Breast epithelium (tissue), 4 donors: ENCODE results near the gene STK35. TPM values are rescaled to one million over a fixed set of nuclear protein-coding genes. Genes with fewer than 3 reads are reported as not detected.

Source experiments
- DNase-seq, 2 donors: peaks; one replicate each; pipeline ENCODE4 v3.0.0-alpha.2; 2019; ENCODE audit warnings: low spot score in 2 of 2
- H3K27ac ChIP-seq, 2 donors: fragments of 200-600 bp; sonication (generic) in 1 of 2; one replicate each; pipeline ENCODE4 v1.5.1; 2016 to 2019; ENCODE audit warnings: mild to moderate bottlenecking in 1 of 2
- H3K27me3 ChIP-seq, 2 donors: fragments of 200-600 bp; sonication (generic) in 1 of 2; one replicate each; pipeline versions ENCODE4 v1.5.1 to v1.6.0; 2017 to 2019; ENCODE audit warnings: control low read depth in 1 of 2, mild to moderate bottlenecking in 1 of 2
- H3K36me3 ChIP-seq: fragments of 200-600 bp; one replicate; pipeline ENCODE4 v1.5.1; 2019
- H3K4me1 ChIP-seq, 2 donors: fragments of 200-600 bp; sonication (generic); one replicate each; pipeline ENCODE4 v1.5.1; 2016 to 2019; ENCODE audit warnings: control low read depth in 1 of 2
- H3K4me3 ChIP-seq, 3 donors: fragments of 200-600 bp; sonication (generic); 1 replicate in 2 of 3; 2 replicates in 1 of 3; pipeline ENCODE4 v1.5.1; 2016 to 2019; ENCODE audit warnings: mild to moderate bottlenecking in 3 of 3, moderate library complexity in 2 of 3
- H3K9me3 ChIP-seq, 2 donors: fragments of 200-600 bp; sonication (generic) in 1 of 2; one replicate each; pipeline ENCODE4 v1.5.1; 2016 to 2019; ENCODE audit warnings: control low read depth in 1 of 2
- CTCF ChIP-seq, 3 donors: fragments of 450-650 bp; IDR thresholded peaks; one replicate each; pipeline ENCODE4 v1.5.1; 2016 to 2017; ENCODE audit warnings: antibody characterized with exemption in 3 of 3, mild to moderate bottlenecking in 3 of 3, moderate library complexity in 3 of 3
- POLR2A ChIP-seq: fragments of 450-650 bp; IDR thresholded peaks from one replicate; pipeline ENCODE4 v1.6.1; 2016; ENCODE audit warnings: antibody characterized with exemption, mild to moderate bottlenecking, moderate library complexity
- POLR2AphosphoS5 ChIP-seq, 3 donors: sonication (generic); formaldehyde crosslinking; IDR thresholded peaks; one replicate each; pipeline ENCODE4 v1.6.1; 2017; ENCODE audit warnings: antibody characterized with exemption in 3 of 3
- intact Hi-C: fragments of 100-400 bp; cut with DNase I; formaldehyde crosslinking; loops from one replicate; pipeline ENCODE4 v1.15.1; 2023; ENCODE audit warnings: low total_unique reads
- total RNA-seq, 3 donors: library from RNA; depleted of rRNA; stranded (reverse); fragments of >200 nt; gene quantifications; one replicate each; pipeline ENCODE4 v1.1.0, GENCODE V29; 2016

STK35 gene
- total RNA-seq, 3 donors from 2014 or later: 15.2 to 26.3 (median 16.7) TPM

- TF ChIP-seq POLR2AphosphoS5 (IDR thresholded peaks at IDR 0.05): no peak
- no peak for TF ChIP-seq CTCF (IDR thresholded peaks at IDR 0.05)
- no peak for TF ChIP-seq POLR2A
- no peaks in the 10 kb centered on the region for H3K36me3 ChIP-seq
- no peaks in the 10 kb centered on the region for H3K27me3 ChIP-seq
- H3K4me3 ChIP-seq: no peak overlapping the region
- intact Hi-C loops: no loop called here
- H3K9me3 ChIP-seq: no peaks in the 10 kb centered on the region
- H3K27ac ChIP-seq: no peak overlapping the region
- H3K4me1 ChIP-seq: no peaks in the 10 kb centered on the region
- no peak for DNase-seq
Measured at GRCh38 chr20:2143594-2143993, 42.0 kb downstream of the STK35 start.

GRCh38 chr20:2144850-2145249 is 43.2 kb downstream of the STK35 start:
- DNase-seq: no peak
- H3K4me3 ChIP-seq: no peak overlapping the region
- no peaks in the 10 kb centered on the region for H3K36me3 ChIP-seq
- H3K9me3 ChIP-seq: no peaks in the 10 kb centered on the region
- H3K27me3 ChIP-seq: no peaks in the 10 kb centered on the region
- no peaks in the 10 kb centered on the region for H3K4me1 ChIP-seq
- intact Hi-C loops: no loop called here
- no peak overlapping the region for H3K27ac ChIP-seq
- TF ChIP-seq CTCF (IDR thresholded peaks at IDR 0.05) (no peak), POLR2AphosphoS5 (IDR thresholded peaks at IDR 0.05) (no peak), POLR2A (no peak)

GRCh38 chr20:2145376-2145775 is 43.7 kb downstream of the STK35 start:
- no peaks in the 10 kb centered on the region for H3K27me3 ChIP-seq
- H3K9me3 ChIP-seq: no peaks in the 10 kb centered on the region
- TF ChIP-seq POLR2AphosphoS5 (IDR thresholded peaks at IDR 0.05) (no peak), POLR2A (no peak), CTCF (IDR thresholded peaks at IDR 0.05) (no peak)
- H3K4me1 ChIP-seq: no peaks in the 10 kb centered on the region
- no peak for DNase-seq
- H3K4me3 ChIP-seq: no peak overlapping the region
- no peak overlapping the region for H3K27ac ChIP-seq
- intact Hi-C loops: no loop called here
- H3K36me3 ChIP-seq: no peaks in the 10 kb centered on the region

- no peak for DNase-seq
- no peak overlapping the region for H3K4me3 ChIP-seq
- TF ChIP-seq CTCF (IDR thresholded peaks at IDR 0.05): no peak
- no peak for TF ChIP-seq POLR2A
- no peak for TF ChIP-seq POLR2AphosphoS5 (IDR thresholded peaks at IDR 0.05)
- peaks cover 0 to 2% of the 10 kb centered on the region in 2 donors for H3K4me1 ChIP-seq
- no peak overlapping the region for H3K27ac ChIP-seq
- H3K9me3 ChIP-seq: no peaks in the 10 kb centered on the region
- no peaks in the 10 kb centered on the region for H3K36me3 ChIP-seq
- no peaks in the 10 kb centered on the region for H3K27me3 ChIP-seq
- intact Hi-C loops: no loop called here
Measured at GRCh38 chr20:2146080-2146867, 44.6 kb downstream of the STK35 start.

- no peaks in the 10 kb centered on the region for H3K36me3 ChIP-seq
- no peaks in the 10 kb centered on the region for H3K9me3 ChIP-seq
- no peak overlapping the region for H3K4me3 ChIP-seq
- no peaks in the 10 kb centered on the region for H3K27me3 ChIP-seq
- DNase-seq: no peak
- H3K27ac ChIP-seq: no peak overlapping the region
- H3K4me1 ChIP-seq: peaks cover 0 to 7% of the 10 kb centered on the region in 2 donors
- TF ChIP-seq CTCF (IDR thresholded peaks at IDR 0.05): no peak
- no peak for TF ChIP-seq POLR2A
- no peak for TF ChIP-seq POLR2AphosphoS5 (IDR thresholded peaks at IDR 0.05)
- intact Hi-C loops: no loop called here
Measured at GRCh38 chr20:2149507-2149906, 47.9 kb downstream of the STK35 start.
